GM18505 (cell line): ENCODE results near the gene RPS27.
A peak's percentile ranks its signal among the peaks of the same experiment; 100 is the strongest.

Experiments
- ATAC-seq: cut with Tn5 transposase; IDR thresholded peaks from one replicate; pipeline ENCODE4 v1.9.1; 2021; ENCODE audit not compliant: unreplicated experiment
- POLR2A ChIP-seq: IDR thresholded peaks from 4 replicates; pipeline ENCODE4 v1.6.1; 2011; ENCODE audit warnings: borderline replicate concordance; ENCODE audit not compliant: insufficient read depth, insufficient read length; ENCODE audit errors: extremely low read depth

RPS27 gene

DNA sequence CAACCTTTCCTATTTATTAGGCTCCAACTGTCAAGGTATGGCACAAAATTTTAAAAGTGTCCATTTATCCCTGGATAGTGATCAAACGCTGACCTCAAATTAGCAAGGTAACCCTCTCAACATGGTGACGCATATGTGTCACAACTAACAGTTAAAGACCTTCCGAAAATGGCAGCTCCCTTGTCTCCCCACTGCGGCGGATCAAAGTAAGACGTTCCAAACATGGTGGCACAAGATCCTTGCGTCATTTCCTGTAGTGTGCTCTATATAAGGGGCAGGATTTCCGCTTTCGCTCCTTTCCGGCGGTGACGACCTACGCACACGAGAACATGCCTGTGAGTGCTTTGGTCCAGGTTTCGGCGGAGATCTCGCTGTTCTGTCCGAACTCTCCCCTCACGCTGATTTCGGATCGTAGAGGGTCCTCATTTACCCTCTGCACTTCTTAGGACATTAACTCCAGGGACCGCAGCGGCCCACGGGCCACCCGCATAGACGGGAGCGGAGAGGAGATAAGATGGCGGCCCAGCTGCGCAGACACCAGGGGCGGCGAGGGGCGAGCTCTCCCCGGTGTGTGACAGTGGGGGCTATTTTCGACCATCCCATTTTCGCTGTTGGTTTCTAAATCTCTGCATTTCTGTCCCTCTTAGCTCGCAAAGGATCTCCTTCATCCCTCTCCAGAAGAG lies at the start of gene RPS27:
Gene RPS27 (plus strand): TSS at position 295 of the 683 bp plus-strand sequence. CDS start 35 bp downstream, at position 330.
- ATAC-seq, result peak; percentile 67
- TF ChIP-seq POLR2A, result peak; percentile 100

GRCh38 chr1:153941826-153942725 lies 48.5 kb upstream of the RPS27 start:
- no peak for ATAC-seq

GRCh38 chr1:153942766-153943549 lies 47.6 kb upstream of the RPS27 start:
- no peak for TF ChIP-seq POLR2A
- ATAC-seq, result no peak

More at GRCh38 chr1:153941826-153942725, 48.5 kb upstream of the RPS27 start:
- no peak for TF ChIP-seq POLR2A

DNA sequence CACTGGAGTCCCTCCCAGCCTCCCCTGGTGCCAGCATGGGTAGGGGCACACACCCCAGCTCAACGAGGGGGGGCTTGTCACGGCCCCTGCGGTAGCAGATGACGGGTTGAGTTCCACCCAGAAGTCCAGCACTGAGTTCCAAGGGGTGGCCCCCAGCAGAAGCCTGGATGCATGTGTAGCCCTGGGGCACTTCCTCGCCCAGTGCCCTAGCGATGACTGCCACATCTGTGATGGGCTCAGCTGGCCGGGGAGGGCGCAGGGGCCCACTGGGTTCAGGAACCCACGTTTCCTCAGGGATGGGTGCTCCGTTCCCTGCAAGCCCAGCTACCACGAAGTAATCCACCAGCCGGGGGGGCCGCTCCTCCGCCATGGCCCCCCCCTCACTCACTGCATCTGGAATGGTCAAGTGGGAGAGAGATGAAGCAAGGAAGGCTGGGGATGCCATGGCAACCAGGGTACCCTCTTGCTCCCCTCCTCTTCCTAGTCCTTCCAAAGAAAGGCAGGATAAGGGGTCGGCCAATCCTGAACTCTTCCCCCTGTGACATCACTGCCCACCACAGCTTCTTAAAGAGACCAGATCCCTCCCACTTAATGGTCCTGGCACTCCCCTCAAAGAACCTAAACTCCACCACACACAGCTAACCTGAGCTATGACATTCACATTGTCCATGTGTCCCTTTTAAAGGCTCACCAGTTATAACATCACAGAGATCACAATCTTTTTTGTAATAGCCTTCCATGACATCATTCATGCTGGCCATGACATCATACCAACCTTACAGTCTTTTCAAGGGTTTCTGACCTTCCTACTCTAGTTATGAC lies 46.3 kb upstream of the RPS27 start:
- no peak for TF ChIP-seq POLR2A
- no peak for ATAC-seq

DNA sequence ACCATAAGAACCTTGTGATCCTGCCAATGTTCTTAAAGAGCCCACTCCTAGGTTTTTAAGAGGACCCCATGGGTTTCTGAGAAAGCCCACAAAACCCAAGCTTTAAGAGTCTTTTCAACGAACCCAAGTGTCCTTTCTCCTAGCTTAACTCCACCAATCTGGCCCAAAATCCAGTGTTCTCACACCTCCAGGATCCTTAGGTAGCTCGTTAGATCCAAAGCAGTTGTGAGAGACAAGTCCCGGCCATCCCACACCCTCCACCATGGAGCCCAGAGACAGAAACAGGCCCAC lies 45.8 kb upstream of the RPS27 start:
- no peak for ATAC-seq
- no peak for TF ChIP-seq POLR2A

- TF ChIP-seq POLR2A, result peak; percentile 56
- no peak for ATAC-seq
Measured at GRCh38 chr1:153945131-153945794, 45.3 kb upstream of the RPS27 start.

- peak; percentile 65 for ATAC-seq
- TF ChIP-seq POLR2A, result peak; percentile 70
Measured at GRCh38 chr1:153945795-153946621, 44.6 kb upstream of the RPS27 start.

DNA sequence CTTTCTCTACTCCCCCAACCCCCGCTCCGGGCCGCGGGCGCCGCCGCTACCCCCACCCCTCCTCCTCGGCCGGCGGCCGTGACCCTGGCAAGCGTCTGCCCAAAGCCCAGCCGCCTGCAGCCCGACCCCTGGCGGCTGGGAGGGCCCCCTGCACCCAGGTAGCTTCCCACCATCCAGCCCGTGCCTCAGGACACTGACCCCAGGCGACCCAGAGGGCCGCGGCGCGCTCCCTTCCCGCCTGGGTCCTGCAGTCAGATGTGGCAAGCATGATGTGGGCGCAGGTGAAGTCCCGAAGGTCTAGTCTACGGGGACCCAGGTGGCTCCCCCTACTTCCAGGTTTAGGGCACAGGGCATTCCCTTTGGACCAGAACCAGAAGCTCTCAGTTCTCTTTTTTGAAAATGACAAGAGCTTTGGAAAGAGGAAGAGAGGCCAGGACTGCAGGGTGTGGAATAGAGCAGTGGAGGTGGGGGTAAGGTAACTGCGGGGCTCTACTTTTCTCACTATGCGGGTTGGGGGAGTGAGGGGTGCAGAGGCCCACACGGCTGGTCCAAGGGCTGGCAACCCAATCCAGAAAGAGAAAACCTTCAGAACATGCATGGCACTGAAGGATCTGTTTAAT lies 43.8 kb upstream of the RPS27 start, which contains the start of gene DENND4B:
Gene DENND4B (minus strand): TSS at position 97 of the 620 bp plus-strand sequence. CDS start 2,344 bp downstream, outside the sequence.
- no peak for TF ChIP-seq POLR2A
- peak; percentile 57 for ATAC-seq

DNA sequence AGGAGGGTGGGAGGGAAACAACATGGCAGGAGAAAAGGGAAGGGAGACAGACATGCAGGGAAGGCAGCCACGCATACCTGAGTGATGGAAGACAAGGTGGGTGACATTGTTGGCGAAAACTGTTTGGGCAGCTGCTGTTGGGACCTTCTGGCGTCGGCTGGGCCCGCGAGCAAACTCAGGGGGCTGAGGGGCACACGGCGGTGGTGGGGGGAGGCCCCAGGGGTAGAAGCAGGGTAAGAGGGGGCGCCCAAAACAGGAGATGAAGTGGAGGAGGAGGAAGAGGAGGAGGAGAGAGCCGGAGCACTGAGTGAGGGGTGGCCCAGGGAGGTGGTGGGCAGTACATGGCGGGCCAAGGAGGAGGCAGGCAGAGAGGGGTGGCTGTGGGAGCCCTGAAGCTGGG lies 39.4 kb upstream of the RPS27 start:
- no peak for ATAC-seq

GRCh38 chr1:153951801-153952200 lies 38.8 kb upstream of the RPS27 start:
- ATAC-seq, result no peak
- TF ChIP-seq POLR2A, result no peak

More for the DNA sequence above, 39.4 kb upstream of the RPS27 start:
- no peak for TF ChIP-seq POLR2A

GRCh38 chr1:153953859-153954365 lies 36.6 kb upstream of the RPS27 start:
- no peak for TF ChIP-seq POLR2A
- ATAC-seq, result no peak
